WTC11 (cell line): ENCODE data around the gene CRX. TPM values are rescaled to one million over a fixed set of nuclear protein-coding genes. Genes with fewer than 3 reads are reported as not detected.
"Not testable (repeated sequence)": the region's sequence is repeated elsewhere in the genome, so short reads cannot be mapped to it uniquely, and the experiment has no call there.

Source experiments
- ATAC-seq: fragments of 200-7000 bp; cut with Tn5 transposase; 2 replicates; pipeline ENCODE4 v1.10.0; 2021; ENCODE audit warnings: mild to moderate bottlenecking, moderate library complexity
- CTCF ChIA-PET: fragments of 300-600 bp; sonication (Branson Sonifier 250); formaldehyde crosslinking; loops from one replicate; lab custom pipeline; 2021; ENCODE audit warnings: antibody characterized with exemption; lab: Charles Lee
- POLR2A ChIA-PET: fragments of 350-600 bp; sonication (Branson Sonifier 250); formaldehyde crosslinking; loops from one replicate; lab custom pipeline; 2021; ENCODE audit warnings: antibody characterized with exemption; lab: Charles Lee
- DNase-seq: peaks from one replicate; pipeline ENCODE4 v3.0.0; 2021; ENCODE audit warnings: low spot score
- H3K27ac Mint-ChIP-seq: 2 replicates; pipeline ENCODE4 v1.8.0; 2021; ENCODE audit warnings: mixed read lengths
- H3K27me3 Mint-ChIP-seq: 2 replicates; pipeline ENCODE4 v1.8.0; 2021; ENCODE audit warnings: low read depth, mild to moderate bottlenecking, moderate library complexity, mixed read lengths
- H3K36me3 Mint-ChIP-seq: 2 replicates; pipeline ENCODE4 v1.8.0; 2021; ENCODE audit warnings: mixed read lengths
- H3K4me1 Mint-ChIP-seq: 2 replicates; pipeline ENCODE4 v1.8.0; 2022; ENCODE audit warnings: mixed read lengths
- H3K4me3 Mint-ChIP-seq: 2 replicates; pipeline ENCODE4 v1.8.0; 2021; ENCODE audit warnings: mild to moderate bottlenecking, moderate library complexity, mixed read lengths
- H3K9me3 Mint-ChIP-seq: 2 replicates; pipeline ENCODE4 v1.8.0; 2021; ENCODE audit warnings: mixed read lengths
- AFF4 ChIP-seq: sonication (generic); formaldehyde crosslinking; IDR thresholded peaks from 2 replicates; pipeline ENCODE4 v1.8.1; 2023; ENCODE audit warnings: mild to moderate bottlenecking, missing genetic modification reagents, borderline replicate concordance
- CREB1 ChIP-seq: sonication (generic); formaldehyde crosslinking; IDR thresholded peaks from 2 replicates; pipeline ENCODE4 v1.8.0; 2023; ENCODE audit warnings: mild to moderate bottlenecking, missing genetic modification reagents
- EMX1 ChIP-seq: fragments of 250-450 bp; sonication (Bioruptor Pico); IDR thresholded peaks from 2 replicates; pipeline ENCODE4 v1.8.0; 2021; ENCODE audit warnings: mild to moderate bottlenecking
- GRHL2 ChIP-seq: fragments of 250-450 bp; sonication (Bioruptor Pico); IDR thresholded peaks from 2 replicates; pipeline ENCODE4 v1.8.0; 2022; ENCODE audit warnings: mild to moderate bottlenecking, moderate library complexity; ENCODE audit not compliant: insufficient replicate concordance, severe bottlenecking
- IRF1 ChIP-seq: sonication (generic); formaldehyde crosslinking; IDR thresholded peaks from 2 replicates; pipeline ENCODE4 v1.8.0; 2023; ENCODE audit warnings: missing genetic modification reagents
- KAT7 ChIP-seq: sonication (generic); formaldehyde crosslinking; IDR thresholded peaks from 2 replicates; pipeline ENCODE4 v1.8.1; 2023; ENCODE audit warnings: missing genetic modification reagents, mild to moderate bottlenecking, borderline replicate concordance
- MAX ChIP-seq: sonication (generic); formaldehyde crosslinking; IDR thresholded peaks from 2 replicates; pipeline ENCODE4 v1.8.0; 2022; ENCODE audit warnings: mild to moderate bottlenecking, missing genetic modification reagents
- NR1H2 ChIP-seq: sonication (generic); formaldehyde crosslinking; IDR thresholded peaks from 2 replicates; pipeline ENCODE4 v1.9.0; 2021; ENCODE audit warnings: mild to moderate bottlenecking, moderate library complexity, missing genetic modification reagents
- NR3C1 ChIP-seq: sonication (generic); formaldehyde crosslinking; conservative IDR thresholded peaks from 2 replicates; pipeline ENCODE4 v1.8.1; 2023; ENCODE audit warnings: low read depth, mild to moderate bottlenecking, missing genetic modification reagents
- TCF7 ChIP-seq: sonication (generic); formaldehyde crosslinking; IDR thresholded peaks from 2 replicates; pipeline ENCODE4 v1.8.0; 2022; ENCODE audit warnings: mild to moderate bottlenecking, low read depth, missing genetic modification reagents, moderate library complexity
- ZBTB43 ChIP-seq: sonication (generic); formaldehyde crosslinking; IDR thresholded peaks from 2 replicates; pipeline ENCODE4 v1.8.1; 2023; ENCODE audit warnings: mild to moderate bottlenecking, missing genetic modification reagents
- ZNF121 ChIP-seq: sonication (generic); formaldehyde crosslinking; IDR thresholded peaks from 2 replicates; pipeline ENCODE4 v1.8.0; 2023; ENCODE audit warnings: missing genetic modification reagents
- ZNF138 ChIP-seq: sonication (generic); formaldehyde crosslinking; conservative IDR thresholded peaks from 2 replicates; pipeline ENCODE4 v1.8.1; 2022; ENCODE audit warnings: mild to moderate bottlenecking, moderate library complexity, missing genetic modification reagents
- ZNF232 ChIP-seq: sonication (generic); formaldehyde crosslinking; IDR thresholded peaks from 2 replicates; pipeline ENCODE4 v1.8.0; 2022; ENCODE audit warnings: mild to moderate bottlenecking, missing genetic modification reagents
- ZNF317 ChIP-seq: sonication (generic); formaldehyde crosslinking; IDR thresholded peaks from 2 replicates; pipeline ENCODE4 v1.8.1; 2023; ENCODE audit warnings: low read depth, mild to moderate bottlenecking, moderate library complexity, missing genetic modification reagents, borderline replicate concordance
- ZNF396 ChIP-seq: fragments of 250-450 bp; sonication (Bioruptor Pico); IDR thresholded peaks from 2 replicates; pipeline ENCODE4 v1.8.0; 2021; ENCODE audit warnings: mild to moderate bottlenecking, moderate library complexity, borderline replicate concordance
- total RNA-seq: library from RNA; stranded (reverse); gene quantifications from 3 replicates; pipeline ENCODE4 v1.2.3, GENCODE V29; 2021
- TF ChIP-seq, protein P1 (sequence below): sonication (generic); formaldehyde crosslinking; IDR thresholded peaks from 2 replicates; pipeline ENCODE4 v1.8.0; 2023; ENCODE audit warnings: mild to moderate bottlenecking, missing genetic modification reagents
- TF ChIP-seq, protein P2 (sequence below): sonication (generic); formaldehyde crosslinking; IDR thresholded peaks from 2 replicates; pipeline ENCODE4 v1.8.1; 2022; ENCODE audit warnings: missing genetic modification reagents, borderline replicate concordance
- TF ChIP-seq, protein P3 (sequence below): fragments of 250-450 bp; sonication (Bioruptor Pico); conservative IDR thresholded peaks from 2 replicates; pipeline ENCODE4 v1.9.0; 2021; ENCODE audit warnings: mild to moderate bottlenecking

CRX gene
- total RNA-seq, 1 experiment from 2014 or later, result 0.17 TPM

DNA sequence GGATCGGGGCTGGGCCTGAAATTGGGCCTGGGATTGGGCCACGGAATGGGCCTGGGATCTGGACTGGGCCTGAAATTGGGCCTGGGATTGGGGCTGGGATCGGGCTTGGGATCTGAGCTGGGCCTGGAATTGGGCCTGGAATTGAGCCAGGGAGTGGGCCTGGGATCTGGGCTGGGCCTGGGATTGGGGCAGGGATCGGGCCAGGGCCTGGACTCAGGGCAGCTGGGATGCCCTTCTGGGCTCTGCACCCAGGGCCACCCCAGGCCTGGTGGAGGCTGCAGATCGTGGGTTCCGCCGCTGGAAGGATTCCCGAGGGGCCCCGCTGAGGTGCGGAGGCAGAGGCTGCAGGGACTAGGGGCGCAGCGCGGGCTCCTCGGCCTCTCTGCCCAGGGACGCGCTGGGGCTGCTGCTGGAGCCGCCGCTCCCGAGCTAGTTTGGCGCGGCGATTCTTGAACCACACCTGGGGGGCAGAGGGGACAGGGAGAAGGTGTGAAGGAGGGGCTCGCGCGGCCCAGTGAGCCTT lies 19.2 kb upstream of the CRX start:
- Mint-ChIP-seq H3K9me3 (peaks cover 6% of the 10 kb centered on the region), H3K4me3 (no peak overlapping the region), H3K36me3 (peaks cover 3% of the 10 kb centered on the region; the same call in 1 of the 2 replicates), H3K27ac (no peak overlapping the region), H3K27me3 (no peaks in the 10 kb centered on the region), H3K4me1 (no peaks in the 10 kb centered on the region)
- TF ChIP-seq TCF7 (CRISPR knock-in tag) (no peak), NR1H2 (CRISPR knock-in tag) (no peak), KAT7 (CRISPR knock-in tag) (no peak), ZNF396 (CRISPR knock-in tag) (no peak), ZNF232 (CRISPR knock-in tag) (no peak), IRF1 (CRISPR knock-in tag) (no peak), AFF4 (CRISPR knock-in tag) (no peak), MAX (CRISPR knock-in tag) (no peak), GRHL2 (CRISPR knock-in tag) (no peak), CREB1 (CRISPR knock-in tag) (no peak), EMX1 (CRISPR knock-in tag) (no peak), ZNF138 (CRISPR knock-in tag) (no peak), NR3C1 (CRISPR knock-in tag) (no peak), ZNF317 (CRISPR knock-in tag) (no peak), ZNF121 (CRISPR knock-in tag) (no peak), ZBTB43 (CRISPR knock-in tag) (no peak)
- TF ChIP-seq, protein P1, sequence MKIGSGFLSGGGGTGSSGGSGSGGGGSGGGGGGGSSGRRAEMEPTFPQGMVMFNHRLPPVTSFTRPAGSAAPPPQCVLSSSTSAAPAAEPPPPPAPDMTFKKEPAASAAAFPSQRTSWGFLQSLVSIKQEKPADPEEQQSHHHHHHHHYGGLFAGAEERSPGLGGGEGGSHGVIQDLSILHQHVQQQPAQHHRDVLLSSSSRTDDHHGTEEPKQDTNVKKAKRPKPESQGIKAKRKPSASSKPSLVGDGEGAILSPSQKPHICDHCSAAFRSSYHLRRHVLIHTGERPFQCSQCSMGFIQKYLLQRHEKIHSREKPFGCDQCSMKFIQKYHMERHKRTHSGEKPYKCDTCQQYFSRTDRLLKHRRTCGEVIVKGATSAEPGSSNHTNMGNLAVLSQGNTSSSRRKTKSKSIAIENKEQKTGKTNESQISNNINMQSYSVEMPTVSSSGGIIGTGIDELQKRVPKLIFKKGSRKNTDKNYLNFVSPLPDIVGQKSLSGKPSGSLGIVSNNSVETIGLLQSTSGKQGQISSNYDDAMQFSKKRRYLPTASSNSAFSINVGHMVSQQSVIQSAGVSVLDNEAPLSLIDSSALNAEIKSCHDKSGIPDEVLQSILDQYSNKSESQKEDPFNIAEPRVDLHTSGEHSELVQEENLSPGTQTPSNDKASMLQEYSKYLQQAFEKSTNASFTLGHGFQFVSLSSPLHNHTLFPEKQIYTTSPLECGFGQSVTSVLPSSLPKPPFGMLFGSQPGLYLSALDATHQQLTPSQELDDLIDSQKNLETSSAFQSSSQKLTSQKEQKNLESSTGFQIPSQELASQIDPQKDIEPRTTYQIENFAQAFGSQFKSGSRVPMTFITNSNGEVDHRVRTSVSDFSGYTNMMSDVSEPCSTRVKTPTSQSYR (CRISPR knock-in tag), result no peak
- TF ChIP-seq, protein P2, sequence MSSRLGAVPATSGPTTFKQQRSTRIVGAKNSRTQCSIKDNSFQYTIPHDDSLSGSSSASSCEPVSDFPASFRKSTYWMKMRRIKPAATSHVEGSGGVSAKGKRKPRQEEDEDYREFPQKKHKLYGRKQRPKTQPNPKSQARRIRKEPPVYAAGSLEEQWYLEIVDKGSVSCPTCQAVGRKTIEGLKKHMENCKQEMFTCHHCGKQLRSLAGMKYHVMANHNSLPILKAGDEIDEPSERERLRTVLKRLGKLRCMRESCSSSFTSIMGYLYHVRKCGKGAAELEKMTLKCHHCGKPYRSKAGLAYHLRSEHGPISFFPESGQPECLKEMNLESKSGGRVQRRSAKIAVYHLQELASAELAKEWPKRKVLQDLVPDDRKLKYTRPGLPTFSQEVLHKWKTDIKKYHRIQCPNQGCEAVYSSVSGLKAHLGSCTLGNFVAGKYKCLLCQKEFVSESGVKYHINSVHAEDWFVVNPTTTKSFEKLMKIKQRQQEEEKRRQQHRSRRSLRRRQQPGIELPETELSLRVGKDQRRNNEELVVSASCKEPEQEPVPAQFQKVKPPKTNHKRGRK (CRISPR knock-in tag), result no peak
- TF ChIP-seq, protein P3, sequence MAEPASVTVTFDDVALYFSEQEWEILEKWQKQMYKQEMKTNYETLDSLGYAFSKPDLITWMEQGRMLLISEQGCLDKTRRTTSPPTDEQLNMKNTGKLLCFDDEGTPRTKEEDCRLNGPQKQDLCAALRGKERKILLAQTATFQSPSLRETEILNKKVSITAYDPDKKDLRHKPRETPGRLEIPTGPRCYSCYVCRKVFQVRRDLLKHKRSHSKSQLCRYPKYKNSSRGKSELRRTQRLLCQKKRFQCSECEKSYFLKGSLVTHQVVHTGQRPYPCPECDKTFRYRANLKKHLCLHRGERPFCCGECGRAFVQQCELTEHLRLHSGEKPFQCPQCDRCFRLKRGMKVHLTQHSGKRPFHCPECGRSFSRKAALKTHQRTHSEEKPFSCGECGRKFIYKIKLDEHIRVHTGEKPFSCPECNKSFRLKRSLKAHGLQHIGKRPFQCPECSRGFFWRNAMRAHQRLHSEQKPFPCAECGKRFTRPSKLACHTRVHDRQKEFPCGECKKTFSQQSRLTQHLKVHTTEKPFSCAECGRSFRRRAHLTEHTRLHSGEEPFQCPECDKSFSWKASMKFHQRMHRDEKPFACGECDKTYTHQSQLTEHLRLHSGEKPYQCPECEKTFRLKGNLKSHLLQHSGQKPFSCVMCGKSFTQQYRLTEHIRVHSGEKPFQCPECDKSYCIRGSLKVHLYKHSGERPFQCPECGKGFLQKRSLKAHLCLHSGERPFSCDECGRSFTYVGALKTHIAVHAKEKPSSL (CRISPR knock-in tag), result no peak
- ChIA-PET POLR2A (no interaction called here), CTCF (interaction anchor here (1.0 kb wide), 1 partner anchor 37 kb away, joined by 3 read pairs; no protein-coding TSS in a partner anchor)
- DNase-seq, result no peak
- ATAC-seq, result peak; percentile 31; the same call in 1 of the 2 replicates

DNA sequence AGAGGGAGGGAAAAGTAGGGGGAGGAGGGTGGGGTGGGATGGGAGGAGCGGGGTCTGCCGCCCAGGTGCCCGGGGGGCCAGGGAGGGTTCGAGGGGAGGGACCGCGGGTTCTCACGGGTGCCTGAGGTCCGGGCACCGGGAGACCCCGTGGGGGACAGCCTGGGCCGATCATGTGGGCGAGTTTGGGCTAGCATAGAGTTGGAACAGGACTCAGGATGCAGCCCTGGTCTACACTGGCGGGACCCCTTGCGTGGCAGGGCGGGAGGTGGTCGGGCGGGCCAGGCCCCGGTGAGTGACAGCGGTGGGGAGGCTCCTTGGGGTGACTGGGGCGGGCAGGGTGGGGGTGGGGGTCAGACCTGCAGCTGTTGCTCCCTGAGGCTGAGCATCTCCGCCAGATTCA lies 18.6 kb upstream of the CRX start:
- POLR2A ChIA-PET, DNase-seq, H3K36me3 Mint-ChIP-seq, H3K4me1 Mint-ChIP-seq, H3K27ac Mint-ChIP-seq, H3K4me3 Mint-ChIP-seq, H3K27me3 Mint-ChIP-seq, H3K9me3 Mint-ChIP-seq: not testable (repeated sequence)
- peak; percentile 36; the same call in 1 of the 2 replicates for ATAC-seq
- CTCF ChIA-PET, result interaction anchor here (1.0 kb wide), 1 partner anchor 38 kb away, joined by 3 read pairs; no protein-coding TSS in a partner anchor

GRCh38 chr19:47803671-47804070 lies 18.1 kb upstream of the CRX start:
- H3K36me3 Mint-ChIP-seq, H3K27me3 Mint-ChIP-seq, H3K4me1 Mint-ChIP-seq, H3K9me3 Mint-ChIP-seq, POLR2A ChIA-PET, H3K4me3 Mint-ChIP-seq, H3K27ac Mint-ChIP-seq, DNase-seq, CTCF ChIA-PET: not testable (repeated sequence)
- peak; percentile 16; the same call in 1 of the 2 replicates for ATAC-seq
